ELR (cell line): ENCODE results near the gene STK16.

ENCODE experiments used
- DNase-seq: peaks from one replicate; pipeline ENCODE4 v3.0.0-alpha.2; 2015; ENCODE audit warnings: low read depth

Gene STK16

GRCh38 chr2:219287580-219288265 lies 42.4 kb downstream of the STK16 start:
- DNase-seq: no peak

- no peak for DNase-seq
Measured at GRCh38 chr2:219289195-219289536, 43.9 kb downstream of the STK16 start.

GRCh38 chr2:219289537-219290361 lies 44.5 kb downstream of the STK16 start:
- peak; percentile 60 for DNase-seq

- no peak for DNase-seq
Measured at GRCh38 chr2:219290381-219291171, 45.3 kb downstream of the STK16 start.

GRCh38 chr2:219291394-219291793 lies 46.1 kb downstream of the STK16 start:
- DNase-seq: no peak

GRCh38 chr2:219291910-219292490 lies 46.7 kb downstream of the STK16 start:
- DNase-seq: no peak

- no peak for DNase-seq
Measured at GRCh38 chr2:219292616-219293015, 47.3 kb downstream of the STK16 start.

- no peak for DNase-seq
Measured at GRCh38 chr2:219293736-219294231, 48.5 kb downstream of the STK16 start.

- DNase-seq: peak; percentile 80
Measured at GRCh38 chr2:219294356-219295351, 49.4 kb downstream of the STK16 start.

- no peak for DNase-seq
Measured at GRCh38 chr2:219296142-219296541, 50.9 kb downstream of the STK16 start.

GRCh38 chr2:219296631-219297391 lies 51.5 kb downstream of the STK16 start:
- DNase-seq: no peak

- peak; percentile 57 for DNase-seq
Measured at GRCh38 chr2:219297766-219298456, 52.6 kb downstream of the STK16 start.

- DNase-seq: peak; percentile 80
Measured at GRCh38 chr2:219298759-219299371, 53.6 kb downstream of the STK16 start.

GRCh38 chr2:219299372-219299760 lies 54.1 kb downstream of the STK16 start:
- DNase-seq: no peak
